Ishikawa (cell line): Measurements from ENCODE around the gene CAMTA1.

Experiments
- CREB1 ChIP-seq: IDR thresholded peaks from 2 replicates; pipeline ENCODE4 v1.6.1; 2012; ENCODE audit warnings: low read depth
- EP300 ChIP-seq: IDR thresholded peaks from 2 replicates; pipeline ENCODE4 v1.6.1; 2012; ENCODE audit warnings: borderline replicate concordance
- FOXM1 ChIP-seq: IDR thresholded peaks from 2 replicates; pipeline ENCODE4 v1.6.1; 2012; ENCODE audit warnings: low read depth, borderline replicate concordance
- NFIC ChIP-seq: IDR thresholded peaks from 2 replicates; pipeline ENCODE4 v1.6.1; 2012
- TEAD4 ChIP-seq: IDR thresholded peaks from 2 replicates; pipeline ENCODE4 v1.6.1; 2012
- YY1 ChIP-seq: IDR thresholded peaks from 2 replicates; pipeline ENCODE4 v1.6.1; 2012; ENCODE audit warnings: low read depth
- TF ChIP-seq, protein P1 (sequence below): IDR thresholded peaks from 2 replicates; pipeline ENCODE4 v1.6.1; 2012; ENCODE audit warnings: low read depth, mild to moderate bottlenecking
- TF ChIP-seq, protein P2 (sequence below): IDR thresholded peaks from 2 replicates; pipeline ENCODE4 v1.6.1; 2012

DNA sequence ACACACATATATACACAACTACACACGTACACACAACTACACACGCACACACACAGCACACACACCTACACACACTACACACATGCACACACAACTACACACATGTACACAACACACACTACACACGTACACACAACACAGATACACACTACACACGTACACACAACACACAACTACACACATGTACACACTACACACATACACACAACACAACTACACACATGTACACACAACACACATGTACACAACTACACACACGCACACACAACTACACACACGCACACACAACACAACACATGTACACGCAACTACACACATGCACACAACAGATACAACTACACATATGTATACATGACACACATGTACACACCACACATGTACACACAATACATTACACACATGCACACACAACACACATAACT is 318.1 kb downstream of the CAMTA1 start:
- TF ChIP-seq, protein P1, sequence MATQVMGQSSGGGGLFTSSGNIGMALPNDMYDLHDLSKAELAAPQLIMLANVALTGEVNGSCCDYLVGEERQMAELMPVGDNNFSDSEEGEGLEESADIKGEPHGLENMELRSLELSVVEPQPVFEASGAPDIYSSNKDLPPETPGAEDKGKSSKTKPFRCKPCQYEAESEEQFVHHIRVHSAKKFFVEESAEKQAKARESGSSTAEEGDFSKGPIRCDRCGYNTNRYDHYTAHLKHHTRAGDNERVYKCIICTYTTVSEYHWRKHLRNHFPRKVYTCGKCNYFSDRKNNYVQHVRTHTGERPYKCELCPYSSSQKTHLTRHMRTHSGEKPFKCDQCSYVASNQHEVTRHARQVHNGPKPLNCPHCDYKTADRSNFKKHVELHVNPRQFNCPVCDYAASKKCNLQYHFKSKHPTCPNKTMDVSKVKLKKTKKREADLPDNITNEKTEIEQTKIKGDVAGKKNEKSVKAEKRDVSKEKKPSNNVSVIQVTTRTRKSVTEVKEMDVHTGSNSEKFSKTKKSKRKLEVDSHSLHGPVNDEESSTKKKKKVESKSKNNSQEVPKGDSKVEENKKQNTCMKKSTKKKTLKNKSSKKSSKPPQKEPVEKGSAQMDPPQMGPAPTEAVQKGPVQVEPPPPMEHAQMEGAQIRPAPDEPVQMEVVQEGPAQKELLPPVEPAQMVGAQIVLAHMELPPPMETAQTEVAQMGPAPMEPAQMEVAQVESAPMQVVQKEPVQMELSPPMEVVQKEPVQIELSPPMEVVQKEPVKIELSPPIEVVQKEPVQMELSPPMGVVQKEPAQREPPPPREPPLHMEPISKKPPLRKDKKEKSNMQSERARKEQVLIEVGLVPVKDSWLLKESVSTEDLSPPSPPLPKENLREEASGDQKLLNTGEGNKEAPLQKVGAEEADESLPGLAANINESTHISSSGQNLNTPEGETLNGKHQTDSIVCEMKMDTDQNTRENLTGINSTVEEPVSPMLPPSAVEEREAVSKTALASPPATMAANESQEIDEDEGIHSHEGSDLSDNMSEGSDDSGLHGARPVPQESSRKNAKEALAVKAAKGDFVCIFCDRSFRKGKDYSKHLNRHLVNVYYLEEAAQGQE = no peak
- TF ChIP-seq, protein P2, sequence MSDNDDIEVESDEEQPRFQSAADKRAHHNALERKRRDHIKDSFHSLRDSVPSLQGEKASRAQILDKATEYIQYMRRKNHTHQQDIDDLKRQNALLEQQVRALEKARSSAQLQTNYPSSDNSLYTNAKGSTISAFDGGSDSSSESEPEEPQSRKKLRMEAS = no peak
- no peak for TF ChIP-seq EP300
- no peak for TF ChIP-seq FOXM1
- TF ChIP-seq CREB1 = no peak
- no peak for TF ChIP-seq TEAD4
- TF ChIP-seq NFIC = no peak
- TF ChIP-seq YY1 = no peak
